22Rv1 (cell line): ENCODE data around the gene NOXA1.
"Not testable (repeated sequence)": the region's sequence is repeated elsewhere in the genome, so short reads cannot be mapped to it uniquely, and the experiment has no call there.

Source experiments
- H3K27ac ChIP-seq: fragments of 450-650 bp; 2 replicates; pipeline ENCODE4 v1.5.1; 2017
- CTCF ChIP-seq: fragments of 450-650 bp; IDR thresholded peaks from 2 replicates; pipeline ENCODE4 v1.5.1; 2017; ENCODE audit warnings: mild to moderate bottlenecking
- ZFX ChIP-seq: fragments of 450-650 bp; IDR thresholded peaks from 2 replicates; pipeline ENCODE4 v1.6.1; 2017; ENCODE audit warnings: antibody characterized with exemption, borderline replicate concordance

The NOXA1 gene

GRCh38 chr9:137409515-137409914 is 13.7 kb upstream of the NOXA1 start:
- TF ChIP-seq ZFX: no peak
- no peak for TF ChIP-seq CTCF
- H3K27ac ChIP-seq: no peak overlapping the region

GRCh38 chr9:137410236-137410890 is 12.8 kb upstream of the NOXA1 start:
- not testable (repeated sequence) for H3K27ac ChIP-seq

- no peak for TF ChIP-seq ZFX
- no peak for TF ChIP-seq CTCF
Measured at GRCh38 chr9:137410891-137411249, 12.3 kb upstream of the NOXA1 start.

GRCh38 chr9:137411260-137411644 is 11.9 kb upstream of the NOXA1 start:
- no peak overlapping the region for H3K27ac ChIP-seq
- TF ChIP-seq CTCF: no peak
- TF ChIP-seq ZFX: no peak

More at GRCh38 chr9:137410891-137411249, 12.3 kb upstream of the NOXA1 start:
- no peak overlapping the region for H3K27ac ChIP-seq

GRCh38 chr9:137411645-137412380 is 11.4 kb upstream of the NOXA1 start:
- no peak for TF ChIP-seq CTCF
- no peak overlapping the region for H3K27ac ChIP-seq

GRCh38 chr9:137412431-137412830 is 10.8 kb upstream of the NOXA1 start:
- TF ChIP-seq ZFX (no peak), CTCF (no peak)
- no peak overlapping the region for H3K27ac ChIP-seq

DNA sequence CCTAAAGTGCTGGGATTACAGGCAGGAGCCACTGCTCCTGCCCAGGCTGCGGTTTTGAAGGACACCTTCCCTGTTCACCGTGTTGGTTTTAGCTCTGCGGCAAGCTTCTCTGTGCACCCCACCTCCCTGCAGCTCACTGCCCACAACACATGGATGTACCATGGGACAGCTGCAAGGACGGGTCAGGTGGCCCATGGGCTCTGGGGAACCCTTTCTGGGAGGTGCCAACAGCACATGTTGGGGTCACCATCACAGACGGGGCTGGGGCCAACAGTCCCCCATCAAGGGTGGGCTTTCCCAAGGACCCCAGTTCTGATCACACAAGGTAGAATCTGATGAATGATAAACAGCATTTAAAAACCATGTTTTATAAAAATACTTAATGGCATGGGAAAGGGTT is 7.7 kb upstream of the NOXA1 start:
- H3K27ac ChIP-seq: no peak overlapping the region
- no peak for TF ChIP-seq CTCF
